GM20000 (cell line): ENCODE results near the gene SORT1.

Experiments used
- DNase-seq: peaks from one replicate; pipeline ENCODE4 v3.0.0; 2012; ENCODE audit warnings: low spot score
- CTCF ChIP-seq: IDR thresholded peaks from 2 replicates; pipeline ENCODE4 v1.5.1; 2012; ENCODE audit warnings: mild to moderate bottlenecking, control low read depth; ENCODE audit errors: extremely low read depth, missing control alignments

The SORT1 gene

GRCh38 chr1:109273570-109274288 lies 124.0 kb downstream of the SORT1 start:
- no peak for TF ChIP-seq CTCF
- DNase-seq, result no peak

- no peak for DNase-seq
- no peak for TF ChIP-seq CTCF
Measured at GRCh38 chr1:109272831-109273547, 124.7 kb downstream of the SORT1 start.

DNA sequence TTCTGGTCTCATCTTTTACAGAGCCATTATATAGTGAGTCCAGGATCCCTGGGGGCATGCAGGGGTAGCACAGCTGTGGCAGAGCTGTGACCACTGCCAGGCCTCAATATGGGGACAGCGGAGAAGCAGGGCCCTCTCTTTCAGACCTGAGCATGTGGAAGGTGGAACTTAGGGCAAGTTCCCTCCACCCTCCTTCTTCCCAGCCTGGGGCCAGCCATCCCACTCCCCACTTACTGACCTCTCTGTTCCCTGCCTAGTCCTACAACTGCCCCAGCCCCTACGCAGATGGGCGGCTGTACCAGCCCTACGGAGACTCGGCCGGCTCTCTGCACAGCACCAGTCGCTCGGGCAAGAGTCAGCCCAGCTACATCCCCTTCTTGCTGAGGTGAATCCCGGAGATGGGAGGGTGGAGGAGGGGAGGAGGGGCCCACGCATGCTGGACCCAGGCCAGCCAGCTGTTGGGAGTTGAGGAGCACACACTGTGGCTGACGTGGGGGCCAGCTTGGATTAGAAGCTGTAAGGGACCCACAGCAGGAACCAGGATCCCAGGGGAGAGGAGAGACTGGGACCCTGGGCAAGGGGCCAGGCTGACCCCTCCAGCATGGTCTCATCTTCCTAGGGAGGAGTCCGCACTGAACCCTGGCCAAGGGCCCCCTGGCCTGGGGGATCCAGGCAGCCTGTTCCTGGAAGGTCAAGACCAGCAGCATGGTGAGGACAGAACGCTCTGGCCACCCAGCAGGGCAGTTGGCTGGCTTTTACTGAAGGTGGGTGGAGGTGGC lies 125.5 kb downstream of the SORT1 start:
- TF ChIP-seq CTCF, result no peak
- DNase-seq, result no peak

DNA sequence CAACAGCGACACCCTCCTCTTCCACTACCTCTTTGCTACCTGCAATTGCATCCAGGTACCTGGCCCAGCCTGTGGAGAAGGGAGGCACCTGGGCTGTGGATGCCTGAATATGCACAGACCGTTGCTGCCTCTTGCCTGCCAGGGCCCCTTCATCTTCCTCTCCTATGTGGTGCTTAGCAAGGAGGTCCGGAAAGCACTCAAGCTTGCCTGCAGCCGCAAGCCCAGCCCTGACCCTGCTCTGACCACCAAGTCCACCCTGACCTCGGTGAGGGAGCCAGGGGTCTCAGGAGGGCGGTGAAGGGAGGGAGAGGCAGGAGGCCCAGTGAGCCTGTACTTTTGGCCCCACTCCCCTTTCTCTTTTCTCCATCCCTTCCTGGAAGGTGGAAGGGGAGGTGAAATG lies 126.3 kb downstream of the SORT1 start:
- TF ChIP-seq CTCF, result no peak
- no peak for DNase-seq

DNA sequence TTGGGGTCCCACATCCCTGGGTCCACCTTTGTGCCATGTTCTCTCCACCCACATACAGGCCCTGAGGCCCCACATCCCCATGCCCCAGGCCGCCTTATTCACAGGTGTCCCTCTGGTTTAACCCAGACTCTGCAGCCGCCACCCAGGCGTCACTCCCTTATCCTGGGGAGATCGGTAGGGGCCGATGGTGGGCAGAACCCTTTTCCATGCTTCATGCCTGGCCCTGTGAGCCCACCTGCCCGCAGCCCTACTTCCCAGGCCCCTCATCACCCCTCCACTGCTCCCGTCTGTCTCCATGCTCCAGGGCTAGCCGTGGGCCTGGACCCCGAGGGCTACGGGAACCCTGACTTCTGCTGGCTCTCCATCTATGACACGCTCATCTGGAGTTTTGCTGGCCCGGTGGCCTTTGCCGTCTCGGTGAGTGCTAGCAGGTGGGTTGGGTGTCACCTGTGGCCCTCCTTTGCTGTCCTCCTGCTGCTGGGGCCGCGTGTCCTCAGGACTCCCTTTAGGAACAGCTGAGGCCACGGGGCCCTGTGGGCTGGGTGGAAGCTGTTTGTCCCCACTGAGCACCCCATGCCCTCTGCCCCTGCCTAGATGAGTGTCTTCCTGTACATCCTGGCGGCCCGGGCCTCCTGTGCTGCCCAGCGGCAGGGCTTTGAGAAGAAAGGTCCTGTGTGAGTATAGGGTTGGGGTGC lies 126.9 kb downstream of the SORT1 start:
- TF ChIP-seq CTCF, result no peak
- DNase-seq, result no peak

DNA sequence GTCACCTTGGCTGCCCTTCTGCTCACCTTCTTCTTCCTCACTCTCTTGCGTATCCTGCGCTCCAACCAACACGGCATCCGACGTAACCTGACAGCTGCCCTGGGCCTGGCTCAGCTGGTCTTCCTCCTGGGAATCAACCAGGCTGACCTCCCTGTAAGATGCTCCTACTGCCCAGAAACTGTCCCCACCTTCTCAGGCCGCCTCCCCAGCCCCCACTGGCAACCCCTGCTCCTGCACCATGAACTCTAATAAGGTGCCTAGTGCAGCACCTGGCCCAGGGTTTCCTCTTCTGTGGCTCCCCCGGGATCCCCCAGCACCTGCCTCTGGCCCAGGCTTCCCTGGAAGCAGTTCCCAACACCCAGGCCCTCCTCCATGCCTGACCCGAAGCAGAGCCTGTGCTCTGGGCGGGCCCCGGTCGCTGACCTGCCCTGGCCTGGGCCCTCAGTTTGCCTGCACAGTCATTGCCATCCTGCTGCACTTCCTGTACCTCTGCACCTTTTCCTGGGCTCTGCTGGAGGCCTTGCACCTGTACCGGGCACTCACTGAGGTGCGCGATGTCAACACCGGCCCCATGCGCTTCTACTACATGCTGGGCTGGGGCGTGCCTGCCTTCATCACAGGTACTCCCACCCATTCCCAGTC lies 127.6 kb downstream of the SORT1 start:
- no peak for DNase-seq
- TF ChIP-seq CTCF, result no peak
